A549 (cell line): ENCODE data around the gene MMP24OS.

Source experiments
- CTCF ChIP-seq: fragments of >200 bp; sonication (Bioruptor Twin); formaldehyde crosslinking; IDR thresholded peaks from 3 replicates; pipeline ENCODE4 v1.5.1; 2016
- E2F6 ChIP-seq: IDR thresholded peaks from 2 replicates; pipeline ENCODE4 v1.6.1; 2012; ENCODE audit warnings: low read depth, borderline replicate concordance
- ELK1 ChIP-seq: fragments of 150-350 bp; IDR thresholded peaks from 2 replicates; pipeline ENCODE4 v1.6.1; 2014; ENCODE audit warnings: low read depth, mild to moderate bottlenecking, low read length
- EP300 ChIP-seq, 2 experiments: fragments of >200 bp; sonication (Bioruptor Twin); formaldehyde crosslinking; IDR thresholded peaks; 2 replicates in 1 of 2; 3 replicates in 1 of 2; pipeline ENCODE4 v1.6.1; 2016 to 2017
- HES2 ChIP-seq: fragments of >200 bp; sonication (Bioruptor Twin); formaldehyde crosslinking; IDR thresholded peaks from 2 replicates; pipeline ENCODE4 v1.6.1; 2016
- HOXB13 ChIP-seq: fragments of 250-450 bp; sonication (Bioruptor Pico); IDR thresholded peaks from 2 replicates; pipeline ENCODE4 v1.5.0; 2020; ENCODE audit warnings: low read depth, mild to moderate bottlenecking, moderate library complexity
- JUN ChIP-seq, 2 experiments: fragments of >200 bp; sonication (Bioruptor Twin); formaldehyde crosslinking; IDR thresholded peaks; 2 replicates in 1 of 2; 3 replicates in 1 of 2; pipeline ENCODE4 v1.6.1; 2016 to 2017
- NR3C1 ChIP-seq: fragments of >200 bp; sonication (Bioruptor Twin); formaldehyde crosslinking; IDR thresholded peaks from 3 replicates; pipeline ENCODE4 v1.6.1; 2017
- PHF8 ChIP-seq: fragments of 200-600 bp; sonication (generic); IDR thresholded peaks from 2 replicates; pipeline ENCODE4 v1.6.1; 2016; ENCODE audit warnings: low read depth, mild to moderate bottlenecking, antibody characterized with exemption, moderate library complexity, borderline replicate concordance
- POLR2A ChIP-seq: IDR thresholded peaks from 2 replicates; pipeline ENCODE4 v1.6.1; 2012; ENCODE audit warnings: mild to moderate bottlenecking, low read length
- REST ChIP-seq: fragments of 200-600 bp; sonication (generic); IDR thresholded peaks from 2 replicates; pipeline ENCODE4 v1.6.1; 2016; ENCODE audit warnings: antibody characterized with exemption, mild to moderate bottlenecking, moderate library complexity
- RFX5 ChIP-seq: fragments of 450-650 bp; IDR thresholded peaks from 2 replicates; pipeline ENCODE4 v1.7.1; 2014; ENCODE audit warnings: antibody characterized with exemption, mild to moderate bottlenecking, moderate library complexity
- SMC3 ChIP-seq: fragments of >200 bp; sonication (Bioruptor Twin); formaldehyde crosslinking; IDR thresholded peaks from 3 replicates; pipeline ENCODE4 v1.6.1; 2018; ENCODE audit warnings: inconsistent platforms
- SREBF2 ChIP-seq: fragments of 450-650 bp; IDR thresholded peaks from 2 replicates; pipeline ENCODE4 v1.6.1; 2014; ENCODE audit warnings: mild to moderate bottlenecking, moderate library complexity

- TF ChIP-seq HOXB13 (CRISPR knock-in tag) (no peak), CTCF (no peak), REST (no peak), NR3C1 (no peak), JUN (IDR thresholded peaks at IDR 0.05) (no peak), POLR2A (no peak), SREBF2 (no peak), RFX5 (no peak), EP300 (IDR thresholded peaks at IDR 0.05) (no peak), ELK1 (no peak), SMC3 (no peak), E2F6 (no peak), PHF8 (no peak), HES2 (no peak)
These were observed 1.7 kb upstream of the MMP24OS start for GRCh38 chr20:35279533-35280174.
